GM12875 (cell line): ENCODE data around the gene CALHM6.
"Not testable (repeated sequence)": the region's sequence is repeated elsewhere in the genome, so short reads cannot be mapped to it uniquely, and the experiment has no call there.

Experiments
- H3K4me3 ChIP-seq: one replicate; pipeline ENCODE4 v1.5.1; 2011; ENCODE audit warnings: low read depth, low read length, control low read depth
- TF ChIP-seq, protein P1 (sequence below): IDR thresholded peaks from 2 replicates; pipeline ENCODE4 v1.5.1; 2011; ENCODE audit warnings: low read depth, mild to moderate bottlenecking, control low read depth, inconsistent platforms, low read length, moderate library complexity, borderline replicate concordance; ENCODE audit not compliant: insufficient read depth

CALHM6 gene

DNA sequence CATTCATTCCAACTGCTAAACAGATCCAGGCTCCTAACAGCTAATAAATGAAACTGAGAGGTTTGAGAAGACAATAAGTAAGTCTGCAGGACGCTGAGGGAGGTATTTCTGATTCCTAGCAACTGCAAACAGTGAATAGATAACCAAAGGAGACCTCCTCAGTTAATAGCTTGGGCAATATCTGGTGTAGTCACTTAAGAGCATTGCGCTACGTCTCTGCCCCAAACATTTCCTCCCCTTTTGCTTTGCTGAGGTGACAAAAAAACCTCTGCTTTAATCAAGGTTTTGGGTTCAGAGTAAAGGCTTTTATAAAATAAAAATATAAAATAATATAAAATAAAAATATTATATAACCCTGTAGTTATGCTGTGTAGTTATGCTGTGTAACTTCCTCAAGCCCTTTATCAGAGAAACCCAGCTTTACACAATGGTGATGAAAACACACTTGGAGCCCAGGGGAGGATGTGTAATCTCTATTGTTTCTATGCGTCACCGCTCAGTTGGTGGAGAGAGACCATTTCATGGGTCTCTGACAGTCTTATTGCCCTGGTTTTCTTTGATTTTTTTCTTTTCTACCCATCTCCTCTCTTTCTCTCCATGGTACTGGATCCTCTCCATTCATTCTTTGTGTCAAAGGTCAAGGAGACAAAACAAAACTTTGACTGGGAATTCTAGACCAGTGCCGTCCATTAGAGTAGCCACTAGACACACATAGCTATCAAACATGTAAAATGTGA, 31.3 kb downstream of the CALHM6 start:
- H3K4me3 ChIP-seq: no peak overlapping the region
- TF ChIP-seq, protein P1, sequence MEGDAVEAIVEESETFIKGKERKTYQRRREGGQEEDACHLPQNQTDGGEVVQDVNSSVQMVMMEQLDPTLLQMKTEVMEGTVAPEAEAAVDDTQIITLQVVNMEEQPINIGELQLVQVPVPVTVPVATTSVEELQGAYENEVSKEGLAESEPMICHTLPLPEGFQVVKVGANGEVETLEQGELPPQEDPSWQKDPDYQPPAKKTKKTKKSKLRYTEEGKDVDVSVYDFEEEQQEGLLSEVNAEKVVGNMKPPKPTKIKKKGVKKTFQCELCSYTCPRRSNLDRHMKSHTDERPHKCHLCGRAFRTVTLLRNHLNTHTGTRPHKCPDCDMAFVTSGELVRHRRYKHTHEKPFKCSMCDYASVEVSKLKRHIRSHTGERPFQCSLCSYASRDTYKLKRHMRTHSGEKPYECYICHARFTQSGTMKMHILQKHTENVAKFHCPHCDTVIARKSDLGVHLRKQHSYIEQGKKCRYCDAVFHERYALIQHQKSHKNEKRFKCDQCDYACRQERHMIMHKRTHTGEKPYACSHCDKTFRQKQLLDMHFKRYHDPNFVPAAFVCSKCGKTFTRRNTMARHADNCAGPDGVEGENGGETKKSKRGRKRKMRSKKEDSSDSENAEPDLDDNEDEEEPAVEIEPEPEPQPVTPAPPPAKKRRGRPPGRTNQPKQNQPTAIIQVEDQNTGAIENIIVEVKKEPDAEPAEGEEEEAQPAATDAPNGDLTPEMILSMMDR: no peak

DNA sequence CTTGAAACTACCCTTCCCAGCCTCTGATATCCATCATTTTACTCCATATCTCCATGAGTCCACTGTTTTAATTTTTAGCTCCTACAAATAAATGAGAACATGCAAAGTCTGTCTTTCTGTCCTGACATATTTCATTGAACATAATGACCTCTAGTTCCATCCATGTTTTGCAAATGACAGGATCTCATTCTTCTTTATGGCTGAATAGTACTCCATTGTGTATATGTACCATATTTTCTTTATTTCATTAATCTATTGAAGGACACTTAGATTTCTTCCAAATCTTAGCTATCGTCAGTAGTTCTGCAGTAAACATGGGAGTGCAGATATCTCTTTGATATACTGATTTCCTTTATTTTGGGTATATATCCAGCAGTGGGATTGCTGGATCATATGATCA, 34.0 kb downstream of the CALHM6 start:
- H3K4me3 ChIP-seq: not testable (repeated sequence)

DNA sequence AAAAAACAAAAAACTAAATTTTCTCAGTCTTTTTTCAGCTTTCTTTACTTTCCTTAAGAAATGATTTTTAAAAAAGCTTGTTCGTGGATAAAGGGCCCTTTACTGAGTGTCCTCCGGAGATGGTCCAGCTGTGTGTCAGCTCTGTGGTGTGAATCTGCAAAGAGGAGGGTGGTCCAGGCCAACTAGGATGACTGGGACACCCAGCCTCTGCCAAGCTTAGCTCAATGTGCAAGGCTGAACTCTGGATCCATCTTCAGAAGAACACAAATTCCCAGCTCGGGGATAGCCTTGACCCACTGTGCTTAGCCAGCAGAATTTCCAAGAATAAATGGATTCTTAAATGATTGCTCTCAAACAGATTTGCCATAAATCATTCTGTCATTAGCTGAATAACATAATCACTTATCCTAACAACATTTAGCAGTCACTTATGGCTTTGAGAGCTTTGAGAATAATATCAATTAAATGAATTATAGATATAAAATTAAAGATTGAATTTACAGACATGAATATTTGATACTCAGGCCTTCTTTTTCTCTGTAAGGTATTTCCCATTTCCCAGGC, 36.0 kb downstream of the CALHM6 start:
- H3K4me3 ChIP-seq: no peak overlapping the region
- TF ChIP-seq, protein P1: no peak

DNA sequence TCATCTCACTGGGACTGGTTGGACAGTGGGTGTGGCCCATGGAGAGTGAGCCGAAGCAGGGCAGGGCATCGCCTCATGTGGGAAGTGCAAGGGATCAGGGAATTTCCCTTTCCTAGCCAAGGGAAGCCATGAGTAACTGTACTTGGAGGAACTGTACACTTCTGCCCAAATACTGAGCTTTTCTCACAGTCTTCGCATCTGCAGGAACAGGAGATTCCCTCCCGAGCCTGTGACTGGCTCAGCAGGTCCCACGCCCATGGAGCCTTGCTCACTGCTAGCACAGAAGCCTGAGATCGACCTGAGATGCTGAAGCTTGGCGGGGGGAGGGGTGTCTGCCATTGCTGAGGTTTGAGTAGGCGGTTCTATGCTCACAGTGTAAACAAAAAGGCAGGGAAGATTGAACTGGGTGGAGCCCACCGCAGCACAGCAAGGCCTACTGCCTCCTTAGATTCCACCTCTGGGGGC, 39.8 kb downstream of the CALHM6 start:
- no peak overlapping the region for H3K4me3 ChIP-seq
- TF ChIP-seq, protein P1: no peak

DNA sequence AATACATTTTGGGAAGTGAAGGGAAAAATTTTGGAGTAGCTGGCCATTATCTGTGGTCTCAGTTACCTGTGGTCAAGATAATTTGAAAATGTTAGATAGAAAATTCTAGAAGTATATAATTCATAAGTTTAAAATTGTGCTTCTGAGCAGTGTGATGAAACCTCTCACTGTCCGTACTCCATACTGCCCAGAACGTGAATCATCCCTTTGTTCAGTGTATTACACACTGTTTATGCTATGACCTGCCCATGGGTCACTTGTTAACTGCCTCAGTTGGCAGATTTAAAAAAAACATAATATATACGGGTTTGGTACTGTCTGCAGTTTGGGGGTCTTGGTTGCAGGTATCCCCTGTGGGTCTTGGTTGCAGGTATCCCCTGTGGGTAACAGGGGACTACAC, 46.1 kb downstream of the CALHM6 start:
- TF ChIP-seq, protein P1: no peak

DNA sequence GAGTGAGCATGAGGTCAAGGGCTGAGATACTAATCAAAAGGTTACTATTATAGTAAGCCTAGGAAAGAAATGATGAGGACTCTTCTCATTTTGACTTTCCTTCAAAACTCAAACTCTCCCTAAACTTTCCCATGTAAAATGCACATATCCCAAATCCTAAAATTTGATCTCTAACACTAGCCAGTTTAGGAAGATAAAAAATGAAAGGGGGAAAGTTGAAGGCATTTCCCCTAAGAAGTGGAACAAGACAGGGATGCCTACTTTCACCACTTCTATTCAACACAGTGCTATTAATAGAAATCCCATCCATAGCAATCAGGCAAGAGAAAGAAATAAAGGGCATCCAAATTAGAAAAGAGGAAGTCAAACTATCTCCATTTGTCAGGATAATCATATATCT, 47.4 kb downstream of the CALHM6 start:
- TF ChIP-seq, protein P1: no peak
- H3K4me3 ChIP-seq: no peak overlapping the region

More for the DNA sequence above, 46.1 kb downstream of the CALHM6 start:
- no peak overlapping the region for H3K4me3 ChIP-seq

DNA sequence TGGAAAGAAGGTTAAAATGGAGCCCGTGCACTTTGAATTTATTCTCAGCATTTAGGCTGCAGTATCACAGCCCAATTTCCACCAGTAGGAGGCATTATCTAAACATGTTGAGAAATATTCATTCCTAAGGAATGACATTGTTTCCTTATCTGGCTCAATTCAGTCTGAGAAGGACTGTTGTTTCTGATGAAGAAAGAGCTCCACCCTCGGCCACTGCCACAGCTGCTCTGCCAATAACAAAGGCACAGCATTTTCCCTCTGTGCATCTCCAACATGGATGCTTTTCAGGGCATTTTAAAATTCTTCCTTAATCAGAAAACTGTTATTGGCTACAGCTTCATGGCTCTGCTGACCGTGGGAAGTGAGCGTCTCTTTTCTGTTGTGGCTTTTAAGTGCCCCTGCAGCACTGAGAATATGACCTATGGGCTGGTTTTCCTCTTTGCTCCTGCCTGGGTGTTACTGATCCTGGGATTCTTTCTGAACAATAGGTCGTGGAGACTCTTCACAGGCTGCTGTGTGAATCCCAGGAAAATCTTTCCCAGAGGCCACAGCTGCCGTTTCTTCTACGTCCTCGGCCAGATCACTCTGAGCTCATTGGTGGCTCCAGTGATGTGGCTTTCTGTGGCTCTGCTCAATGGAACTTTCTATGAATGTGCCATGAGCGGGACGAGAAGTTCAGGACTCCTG, 50.4 kb downstream of the CALHM6 start, which contains the start of gene CALHM5:
Gene CALHM5, plus strand, starts transcription at position 216 of the 687 bp plus-strand sequence. Its CDS starts 58 bp downstream, at position 274.
- H3K4me3 ChIP-seq: no peak within 1 kb of the TSS
- TF ChIP-seq, protein P1: peak; percentile 20; the same call in 1 of the 2 replicates
